HL-60/S4 (cell line): Measurements from ENCODE around the gene DLG4.
"Not testable (repeated sequence)": the region's sequence is repeated elsewhere in the genome, so short reads cannot be mapped to it uniquely, and the experiment has no call there.

Experiments used
- in situ Hi-C: fragments of 300-500 bp; cut with MboI; formaldehyde crosslinking; loops from 2 replicates; pipeline ENCODE4 v1.14.3; 2022; ENCODE audit warnings: low sequenced_read_pairs

DLG4 gene

GRCh38 chr17:7190276-7190917, 29.2 kb downstream of the DLG4 start:
- in situ Hi-C loops, result no loop called here

DNA sequence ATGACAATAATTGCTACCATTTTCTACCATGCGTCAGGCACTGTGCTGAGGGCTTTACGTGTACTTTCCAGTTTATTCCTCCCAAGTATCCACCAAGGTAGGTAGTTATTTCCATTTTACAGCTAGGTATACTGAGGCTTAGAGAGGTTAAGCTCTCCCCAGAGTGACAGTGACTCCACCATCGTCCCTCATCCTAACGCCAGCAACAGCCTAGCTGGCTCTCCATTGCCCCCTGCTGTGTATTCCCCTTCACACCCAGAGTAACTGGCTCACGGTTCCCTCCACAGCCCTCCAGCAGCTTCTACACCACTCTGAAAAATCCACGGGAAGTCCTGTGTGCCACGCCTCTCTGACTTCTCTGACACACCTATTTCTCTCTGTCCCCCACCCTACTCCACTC, 33.4 kb downstream of the DLG4 start:
- in situ Hi-C loops, result no loop called here

DNA sequence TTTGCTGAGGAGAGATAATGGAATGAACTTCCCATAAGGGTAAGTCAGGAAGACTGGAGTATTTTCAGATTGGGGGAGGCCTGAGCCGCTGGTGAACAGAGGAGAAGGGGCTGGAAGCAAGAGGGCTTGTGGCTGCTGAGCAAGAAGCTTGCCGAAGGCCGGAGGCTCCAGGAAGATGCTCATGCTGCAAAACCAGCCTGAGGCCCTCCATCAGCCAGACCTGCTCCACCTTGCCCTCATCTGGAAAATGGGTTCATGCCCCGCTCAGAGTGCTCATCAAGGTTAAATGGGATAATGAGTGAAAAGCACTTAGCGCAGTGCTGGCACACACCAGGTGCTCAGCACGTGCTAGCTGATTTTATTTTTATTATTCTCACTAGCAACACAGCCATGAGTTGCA, 35.0 kb downstream of the DLG4 start:
- in situ Hi-C loops, result no loop called here

GRCh38 chr17:7184091-7184488, 35.5 kb downstream of the DLG4 start:
- in situ Hi-C loops, result no loop called here

- in situ Hi-C loops, result no loop called here
Measured at GRCh38 chr17:7183433-7184090, 36.1 kb downstream of the DLG4 start.

DNA sequence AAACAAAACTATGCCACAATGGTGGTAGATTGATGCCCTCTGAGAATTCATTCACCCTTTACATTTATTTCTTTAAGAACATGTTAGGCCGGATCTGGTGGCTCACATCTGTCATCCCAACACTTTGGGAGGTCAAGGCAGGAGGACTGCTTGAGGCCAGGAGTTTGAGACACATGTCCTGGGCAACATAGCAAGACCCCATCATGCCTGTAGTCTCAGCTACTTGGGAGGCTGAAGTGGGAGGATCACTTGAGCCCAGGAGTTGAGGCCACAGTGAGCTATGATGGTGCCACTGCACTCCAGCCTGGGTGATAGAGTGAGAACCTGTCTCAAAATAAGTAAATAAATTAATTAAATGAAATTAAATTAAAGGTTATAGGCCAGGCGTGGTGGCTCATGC, 37.5 kb downstream of the DLG4 start:
- in situ Hi-C loops, result not testable (repeated sequence)

DNA sequence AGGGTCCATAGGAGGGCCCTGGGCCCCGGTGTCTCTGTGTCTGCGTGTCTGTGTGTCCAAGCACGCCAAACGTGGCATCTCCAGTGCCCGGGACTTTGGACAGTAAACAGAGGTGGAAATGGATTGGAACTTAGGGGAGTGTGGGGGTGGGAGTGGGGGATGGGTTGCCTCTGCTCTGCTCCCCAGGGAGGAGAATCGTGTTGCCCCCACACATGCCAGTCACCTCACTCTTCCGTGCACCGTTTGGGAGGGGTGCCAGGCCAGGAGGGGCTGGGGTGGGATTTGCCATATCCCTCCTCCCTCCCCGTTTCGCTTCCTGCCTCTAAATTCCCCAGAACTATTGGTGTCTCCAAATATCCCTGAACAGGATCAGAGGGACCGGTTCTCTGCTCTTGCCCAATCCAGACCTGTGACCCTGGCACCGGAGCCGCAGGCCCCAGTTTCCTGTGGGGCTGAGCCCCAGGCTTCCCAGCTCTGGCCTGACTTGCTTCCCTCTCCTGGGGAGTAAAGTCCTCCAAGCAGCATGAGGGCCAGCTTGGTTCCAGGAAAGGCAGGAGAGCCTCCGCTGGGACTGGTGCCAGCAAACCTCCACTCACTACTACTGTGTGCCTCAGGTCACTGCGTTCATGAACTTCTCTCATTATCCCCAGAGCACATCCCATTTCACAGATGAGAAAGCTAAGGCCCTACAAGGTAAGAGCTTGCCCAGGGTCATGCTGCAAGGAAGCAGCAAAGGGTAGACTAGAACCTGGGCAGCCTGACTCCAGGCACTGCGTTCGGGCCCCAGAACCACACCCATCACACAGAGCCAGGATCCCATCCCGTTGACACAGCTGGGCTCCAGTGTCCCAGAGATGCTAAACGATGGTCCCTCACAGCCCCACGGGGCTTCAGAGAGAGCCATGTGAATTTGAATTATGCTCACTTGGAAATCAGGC, 40.0 kb downstream of the DLG4 start, which contains the start of gene ASGR1:
ASGR1 (minus strand) TSS at position 54 of the 938 bp plus-strand sequence. CDS start 807 bp downstream, outside the sequence.
- in situ Hi-C loops, result no loop called here

GRCh38 chr17:7178973-7179316, 40.7 kb downstream of the DLG4 start:
- in situ Hi-C loops, result no loop called here

GRCh38 chr17:7177954-7178477, 41.6 kb downstream of the DLG4 start:
- in situ Hi-C loops, result no loop called here

DNA sequence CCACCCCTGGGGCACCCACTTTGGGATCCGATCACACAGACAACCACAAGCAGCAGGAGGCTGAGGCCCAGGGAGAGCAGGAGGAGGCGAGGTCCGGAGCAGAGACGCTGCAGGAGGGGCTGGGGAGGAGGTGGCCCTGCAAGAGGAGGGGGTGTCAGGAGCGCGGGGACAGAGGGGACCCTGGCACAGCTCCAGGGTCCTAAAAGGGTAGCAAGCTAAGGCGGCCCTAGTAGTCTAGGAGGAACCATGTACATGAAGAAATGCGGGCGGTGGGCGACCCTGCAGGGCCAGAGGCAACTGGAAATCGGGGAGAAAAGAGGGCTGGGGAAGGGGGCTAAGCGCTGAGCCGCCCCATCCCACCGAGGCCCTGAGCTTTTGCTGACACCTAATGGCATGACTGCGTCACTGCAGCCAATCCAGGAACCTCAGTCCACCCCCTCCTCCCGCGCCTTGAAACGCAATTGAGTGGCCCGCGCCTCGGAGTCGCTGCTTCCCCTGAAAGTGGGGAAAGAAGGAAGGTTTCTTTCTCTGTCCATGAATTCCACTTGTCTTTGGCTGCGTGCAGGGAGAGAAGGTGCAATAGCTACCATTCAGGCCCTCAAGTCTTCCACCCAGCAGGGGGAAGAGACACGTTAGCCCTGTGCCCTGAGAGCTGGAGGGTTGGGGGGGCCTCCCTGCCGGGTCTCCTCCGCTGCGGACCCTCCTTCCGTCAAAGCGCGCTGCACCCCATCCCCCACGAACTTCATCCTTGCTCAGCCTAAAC, 42.3 kb downstream of the DLG4 start:
- in situ Hi-C loops, result no loop called here

DNA sequence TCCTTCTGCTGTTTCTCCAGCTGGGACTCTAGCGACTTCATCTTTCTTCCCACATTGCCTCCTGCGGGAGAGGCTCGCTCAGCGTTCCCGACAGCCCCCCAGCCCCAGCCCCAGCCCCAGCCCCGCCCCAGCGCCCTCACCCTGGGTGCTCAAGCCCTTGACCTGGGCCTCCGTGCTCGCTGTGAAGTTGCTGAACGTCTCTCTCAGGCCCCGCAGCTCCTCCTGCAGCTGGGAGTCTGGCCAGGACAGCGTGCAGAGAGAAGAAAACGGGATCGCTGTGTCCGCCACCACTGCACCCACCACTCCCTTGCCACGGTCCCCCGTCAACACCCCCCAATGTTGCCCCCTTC, 42.8 kb downstream of the DLG4 start:
- in situ Hi-C loops, result no loop called here

GRCh38 chr17:7176107-7176840, 43.4 kb downstream of the DLG4 start:
- in situ Hi-C loops, result no loop called here

GRCh38 chr17:7175330-7175733, 44.3 kb downstream of the DLG4 start:
- in situ Hi-C loops, result no loop called here

DNA sequence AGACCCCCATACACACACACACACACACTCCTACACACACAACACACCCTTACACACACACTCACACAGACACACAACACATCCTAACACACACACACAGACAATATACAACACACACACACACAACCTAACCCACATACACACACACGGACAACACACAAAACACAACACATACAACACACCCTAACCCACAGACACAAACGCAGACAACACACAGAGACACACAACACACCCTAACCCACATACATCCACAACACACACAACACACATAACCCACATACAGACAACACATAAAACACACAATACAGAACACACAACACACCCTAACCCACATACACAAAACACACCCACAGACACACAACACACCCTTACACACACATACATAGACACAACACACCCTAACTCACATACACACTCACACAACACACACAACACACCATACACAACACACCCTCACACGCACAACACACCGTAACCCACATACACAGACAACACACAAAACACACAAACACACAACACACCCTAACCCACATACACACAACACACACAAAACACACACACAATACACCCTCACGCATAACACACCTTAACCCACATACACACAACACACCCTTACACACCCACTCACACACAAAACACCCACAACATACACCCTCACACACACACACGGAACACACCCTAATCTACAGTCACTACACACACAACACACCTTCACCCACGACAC, 44.9 kb downstream of the DLG4 start:
- in situ Hi-C loops, result no loop called here

DNA sequence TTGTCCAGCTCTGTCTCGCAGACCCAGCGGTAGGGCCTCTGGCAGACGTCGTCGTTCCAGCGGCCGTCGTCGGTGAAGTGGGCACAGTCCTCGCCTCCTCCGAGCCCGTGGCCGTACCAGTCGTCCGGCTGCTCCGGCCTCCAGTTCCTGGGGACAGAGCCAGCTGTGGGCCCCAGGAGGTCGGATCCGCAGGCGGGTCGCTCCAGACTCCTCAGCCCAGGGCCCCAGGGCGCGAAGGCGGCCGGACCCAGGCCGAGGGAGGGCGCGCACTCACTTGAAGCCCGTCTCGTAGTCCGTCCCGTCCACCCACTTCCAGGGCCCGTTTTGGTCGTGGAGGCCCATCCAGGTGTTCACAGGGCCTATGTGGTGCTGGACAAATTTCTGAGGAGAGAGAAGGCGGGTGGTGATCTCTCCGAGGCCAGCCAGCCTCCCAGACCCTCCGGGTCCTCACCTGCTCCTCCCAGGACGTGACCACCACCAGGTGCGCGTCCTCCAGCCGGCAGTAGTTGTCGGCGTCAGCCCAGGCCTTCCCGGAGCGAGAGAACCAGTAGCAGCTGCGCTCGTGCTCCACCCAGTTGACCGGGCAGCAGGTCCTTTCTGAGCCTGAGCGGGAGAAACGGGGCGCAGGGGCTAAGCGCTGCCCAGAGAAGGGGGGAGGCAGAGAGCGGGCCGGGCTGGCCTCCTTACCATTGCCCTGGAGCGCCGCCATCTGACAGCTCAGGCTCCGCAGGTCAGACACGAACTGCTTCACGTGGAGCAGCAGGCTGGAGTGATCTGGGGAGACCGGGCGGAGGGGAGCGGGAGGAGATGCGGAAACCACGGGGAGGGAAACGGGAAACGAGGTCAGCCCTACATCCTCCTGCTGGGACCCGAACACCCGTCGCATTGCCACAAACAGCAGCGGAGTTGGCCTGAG, 45.7 kb downstream of the DLG4 start:
- in situ Hi-C loops, result no loop called here

DNA sequence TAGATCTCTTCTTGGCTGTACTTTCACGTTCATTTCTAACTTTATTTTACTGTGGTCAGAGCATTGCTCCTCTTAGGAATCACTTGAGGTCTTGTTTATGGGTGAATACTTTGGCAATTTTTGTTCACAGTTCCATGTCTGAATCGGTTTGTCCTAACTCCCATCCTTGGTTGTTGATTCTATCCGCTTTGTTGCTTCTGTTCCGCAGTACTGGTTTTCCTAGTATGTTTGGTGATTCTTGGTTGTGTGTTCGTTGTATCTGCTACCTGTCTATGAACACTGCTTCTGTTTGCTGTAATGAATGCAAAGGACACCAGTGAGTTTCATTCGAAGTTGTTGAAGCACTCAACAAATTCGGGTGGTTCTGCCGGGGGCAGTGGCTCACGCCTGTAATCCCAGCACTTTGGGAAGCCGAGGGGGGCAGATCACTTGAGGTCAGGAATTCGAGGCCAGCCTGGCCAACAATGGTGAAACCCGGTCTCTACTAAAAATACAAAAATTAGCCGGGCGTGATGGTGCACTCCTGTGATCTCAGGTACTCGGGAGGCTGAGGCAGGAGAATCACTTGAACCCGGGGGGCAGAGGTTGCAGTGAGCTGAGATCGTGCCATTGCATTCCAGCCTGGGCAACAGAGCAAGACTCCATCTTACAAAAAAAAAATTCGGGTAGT, 47.0 kb downstream of the DLG4 start:
- in situ Hi-C loops, result not testable (repeated sequence)

DNA sequence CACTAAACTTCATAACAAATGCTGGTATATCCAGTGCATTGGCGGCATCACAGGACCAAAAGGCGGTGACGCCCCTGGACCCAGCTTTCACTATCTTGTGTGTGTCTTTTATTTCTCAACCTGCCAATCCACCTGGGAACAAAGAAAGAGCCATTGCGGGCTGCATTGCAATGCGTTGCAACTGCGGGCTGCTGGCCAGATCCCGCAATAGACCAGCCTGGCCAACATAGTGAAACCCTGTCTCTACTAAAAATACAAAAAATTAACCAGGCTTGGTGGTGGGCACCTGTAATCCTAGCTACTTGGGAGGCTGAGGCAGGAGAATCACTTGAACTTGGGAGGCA, 50.1 kb downstream of the DLG4 start:
- in situ Hi-C loops, result not testable (repeated sequence)
